ENCODE measurements around the gene LYPD3. TPM values are rescaled to one million over a fixed set of nuclear protein-coding genes. Genes with fewer than 3 reads are reported as not detected.

Gene LYPD3
- total RNA-seq, 1 experiment from 2014 or later, result 1.8 TPM

DNA sequence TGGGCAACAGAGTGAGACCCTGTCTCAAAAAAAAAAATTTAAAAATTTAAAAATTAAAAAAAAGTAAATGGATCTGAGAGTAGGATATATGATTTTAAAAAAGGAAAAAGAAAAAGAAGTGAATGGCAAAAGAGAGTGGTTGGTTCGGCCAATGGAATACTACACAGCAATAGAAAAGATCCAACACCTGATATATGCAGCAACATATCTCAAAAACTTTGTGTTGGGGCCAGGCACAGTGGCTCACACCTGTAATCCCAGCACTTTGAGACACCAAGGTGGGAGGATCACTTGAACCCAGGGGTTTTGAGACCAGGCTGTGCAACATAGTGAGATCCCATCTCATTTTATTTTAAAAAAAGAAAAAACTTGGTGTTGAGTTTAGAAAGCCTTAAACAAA lies 1.4 kb upstream of the LYPD3 start:
- Histone ChIP-seq H3K27me3 (ENCODE audit: insufficient read depth, low read length) (no peaks in the 10 kb centered on the region; the same call in 1 of the 2 replicates), H3K4me2 (ENCODE audit: insufficient read depth, insufficient read length, low read length) (no peak overlapping the region), H2BK20ac (ENCODE audit: low read depth, low read length, poor library complexity, severe bottlenecking) (no peak overlapping the region), H2BK5ac (ENCODE audit: insufficient read length, low read length) (no peak overlapping the region), H3T11ph (ENCODE audit: low read length) (no peak overlapping the region), H3K56ac (ENCODE audit: insufficient read length, low read depth, low read length) (no peak overlapping the region), H3K18ac (ENCODE audit: insufficient read length, low read depth, low read length) (no peak overlapping the region), H2BK15ac (ENCODE audit: low read depth, low read length) (no peak overlapping the region), H4K91ac (ENCODE audit: insufficient read length, low read depth, low read length) (no peak overlapping the region), H3K23ac (ENCODE audit: insufficient read length, low read depth, low read length) (no peak overlapping the region), H4K20me1 (ENCODE audit: control insufficient read depth, insufficient read depth, insufficient read length) (no peaks in the 10 kb centered on the region), H3K9me3 (ENCODE audit: control insufficient read depth, low read depth, low read length) (no peaks in the 10 kb centered on the region), H2AK5ac (ENCODE audit: insufficient read length, low read length) (no peak overlapping the region), H3K9ac (ENCODE audit: extremely low read depth, insufficient read length, low read length) (no peak overlapping the region), H4K5ac (ENCODE audit: insufficient read length, low read depth, low read length) (no peak overlapping the region), H2AFZ (ENCODE audit: low read length) (no peak overlapping the region), H4K8ac (replicated peaks; ENCODE audit: insufficient read length, low read depth, low read length) (no peak overlapping the region), H3K4me1 (ENCODE audit: insufficient read depth, low read length) (no peaks in the 10 kb centered on the region), H3K79me2 (ENCODE audit: insufficient read depth, low read length) (no peaks in the 10 kb centered on the region), H2BK12ac (ENCODE audit: insufficient read length, low read depth, low read length) (no peak overlapping the region), H2BK120ac (ENCODE audit: low read depth, low read length, poor library complexity, severe bottlenecking) (no peak overlapping the region), H3K4ac (ENCODE audit: low read depth, low read length) (no peak overlapping the region), H3K14ac (ENCODE audit: insufficient read depth, low read length) (no peak overlapping the region), H3K23me2 (ENCODE audit: insufficient read length, low read depth, low read length, poor library complexity, severe bottlenecking) (peaks cover 11% of the 10 kb centered on the region), H3K79me1 (ENCODE audit: insufficient read depth, low read depth, low read length, poor library complexity, severe bottlenecking) (no peaks in the 10 kb centered on the region), H3K27ac (ENCODE audit: insufficient read length, low read depth, low read length) (no peak overlapping the region)
- no peak for DNase-seq
- no peaks in the 10 kb centered on the region for H3K36me3 Mint-ChIP-seq (ENCODE audit: insufficient read depth in 1 of 3, low read depth in 3 of 3)
- TF ChIP-seq, protein P1, sequence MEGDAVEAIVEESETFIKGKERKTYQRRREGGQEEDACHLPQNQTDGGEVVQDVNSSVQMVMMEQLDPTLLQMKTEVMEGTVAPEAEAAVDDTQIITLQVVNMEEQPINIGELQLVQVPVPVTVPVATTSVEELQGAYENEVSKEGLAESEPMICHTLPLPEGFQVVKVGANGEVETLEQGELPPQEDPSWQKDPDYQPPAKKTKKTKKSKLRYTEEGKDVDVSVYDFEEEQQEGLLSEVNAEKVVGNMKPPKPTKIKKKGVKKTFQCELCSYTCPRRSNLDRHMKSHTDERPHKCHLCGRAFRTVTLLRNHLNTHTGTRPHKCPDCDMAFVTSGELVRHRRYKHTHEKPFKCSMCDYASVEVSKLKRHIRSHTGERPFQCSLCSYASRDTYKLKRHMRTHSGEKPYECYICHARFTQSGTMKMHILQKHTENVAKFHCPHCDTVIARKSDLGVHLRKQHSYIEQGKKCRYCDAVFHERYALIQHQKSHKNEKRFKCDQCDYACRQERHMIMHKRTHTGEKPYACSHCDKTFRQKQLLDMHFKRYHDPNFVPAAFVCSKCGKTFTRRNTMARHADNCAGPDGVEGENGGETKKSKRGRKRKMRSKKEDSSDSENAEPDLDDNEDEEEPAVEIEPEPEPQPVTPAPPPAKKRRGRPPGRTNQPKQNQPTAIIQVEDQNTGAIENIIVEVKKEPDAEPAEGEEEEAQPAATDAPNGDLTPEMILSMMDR (conservative IDR thresholded peaks at IDR 0.05), result no peak
- no peaks in the 10 kb centered on the region for H3K9me3 Mint-ChIP-seq
- H3K4me1 Mint-ChIP-seq, result peaks cover 14 to 15% of the 10 kb centered on the region in 2 experiments
- no peak overlapping the region for H3K4me3 Mint-ChIP-seq
- no peak overlapping the region for H3K27ac Mint-ChIP-seq
- WGBS (ENCODE audit: extremely low coverage, insufficient read length, low lambda C conversion rate), result no CpG with 5 or more reads among the region's 1 CpG
- H3K27me3 Mint-ChIP-seq (ENCODE audit: low read depth), result peaks cover 36% of the 10 kb centered on the region

Measured in H9 (cell line).